WTC11 (cell line): ENCODE results near the gene AKIRIN2. TPM values are rescaled to one million over a fixed set of nuclear protein-coding genes. Genes with fewer than 3 reads are reported as not detected.

ENCODE experiments used
- ATAC-seq: fragments of 200-7000 bp; cut with Tn5 transposase; 2 replicates; pipeline ENCODE4 v1.10.0; 2021; ENCODE audit warnings: mild to moderate bottlenecking, moderate library complexity
- CTCF ChIA-PET: fragments of 300-600 bp; sonication (Branson Sonifier 250); formaldehyde crosslinking; loops from one replicate; lab custom pipeline; 2021; ENCODE audit warnings: antibody characterized with exemption; lab: Charles Lee
- POLR2A ChIA-PET: fragments of 350-600 bp; sonication (Branson Sonifier 250); formaldehyde crosslinking; loops from one replicate; lab custom pipeline; 2021; ENCODE audit warnings: antibody characterized with exemption; lab: Charles Lee
- DNase-seq: peaks from one replicate; pipeline ENCODE4 v3.0.0; 2021; ENCODE audit warnings: low spot score
- H3K27ac Mint-ChIP-seq: 2 replicates; pipeline ENCODE4 v1.8.0; 2021; ENCODE audit warnings: mixed read lengths
- H3K27me3 Mint-ChIP-seq: 2 replicates; pipeline ENCODE4 v1.8.0; 2021; ENCODE audit warnings: low read depth, mild to moderate bottlenecking, moderate library complexity, mixed read lengths
- H3K36me3 Mint-ChIP-seq: 2 replicates; pipeline ENCODE4 v1.8.0; 2021; ENCODE audit warnings: mixed read lengths
- H3K4me1 Mint-ChIP-seq: 2 replicates; pipeline ENCODE4 v1.8.0; 2022; ENCODE audit warnings: mixed read lengths
- H3K4me3 Mint-ChIP-seq: 2 replicates; pipeline ENCODE4 v1.8.0; 2021; ENCODE audit warnings: mild to moderate bottlenecking, moderate library complexity, mixed read lengths
- H3K9me3 Mint-ChIP-seq: 2 replicates; pipeline ENCODE4 v1.8.0; 2021; ENCODE audit warnings: mixed read lengths
- ATF2 ChIP-seq: sonication (generic); formaldehyde crosslinking; IDR thresholded peaks from 2 replicates; pipeline ENCODE4 v1.8.1; 2022; ENCODE audit warnings: low read depth, missing genetic modification reagents, borderline replicate concordance
- CTCF ChIP-seq: fragments of 200-600 bp; IDR thresholded peaks from 2 replicates; pipeline ENCODE4 v1.8.0; 2022; ENCODE audit warnings: antibody characterized with exemption
- E2F4 ChIP-seq: sonication (generic); formaldehyde crosslinking; IDR thresholded peaks from 2 replicates; pipeline ENCODE4 v1.8.1; 2022; ENCODE audit warnings: low read depth, mild to moderate bottlenecking, moderate library complexity, missing genetic modification reagents, borderline replicate concordance
- ERG ChIP-seq: fragments of 250-450 bp; sonication (Bioruptor Pico); IDR thresholded peaks from 2 replicates; pipeline ENCODE4 v1.8.0; 2021; ENCODE audit warnings: mild to moderate bottlenecking
- ETV6 ChIP-seq: sonication (generic); formaldehyde crosslinking; IDR thresholded peaks from 2 replicates; pipeline ENCODE4 v1.8.1; 2022; ENCODE audit warnings: mild to moderate bottlenecking, missing genetic modification reagents
- GRHL2 ChIP-seq: fragments of 250-450 bp; sonication (Bioruptor Pico); IDR thresholded peaks from 2 replicates; pipeline ENCODE4 v1.8.0; 2022; ENCODE audit warnings: mild to moderate bottlenecking, moderate library complexity; ENCODE audit not compliant: insufficient replicate concordance, severe bottlenecking
- HMGXB4 ChIP-seq: sonication (generic); formaldehyde crosslinking; IDR thresholded peaks from 2 replicates; pipeline ENCODE4 v1.8.1; 2023; ENCODE audit warnings: mild to moderate bottlenecking, moderate library complexity, missing genetic modification reagents
- IRF2 ChIP-seq: sonication (generic); formaldehyde crosslinking; IDR thresholded peaks from 2 replicates; pipeline ENCODE4 v1.8.0; 2022; ENCODE audit warnings: low read depth, missing genetic modification reagents, borderline replicate concordance
- JUN ChIP-seq: sonication (generic); formaldehyde crosslinking; IDR thresholded peaks from 2 replicates; pipeline ENCODE4 v1.8.0; 2023; ENCODE audit warnings: mild to moderate bottlenecking, missing genetic modification reagents
- KAT7 ChIP-seq: sonication (generic); formaldehyde crosslinking; IDR thresholded peaks from 2 replicates; pipeline ENCODE4 v1.8.1; 2023; ENCODE audit warnings: missing genetic modification reagents, mild to moderate bottlenecking, borderline replicate concordance
- NFATC4 ChIP-seq: fragments of 250-450 bp; sonication (Bioruptor Pico); IDR thresholded peaks from 2 replicates; pipeline ENCODE4 v1.9.0; 2021; ENCODE audit warnings: mild to moderate bottlenecking
- OVOL2 ChIP-seq: fragments of 250-450 bp; sonication (Bioruptor Pico); IDR thresholded peaks from 2 replicates; pipeline ENCODE4 v1.9.0; 2021; ENCODE audit warnings: mild to moderate bottlenecking, borderline replicate concordance
- PRRX2 ChIP-seq: fragments of 250-450 bp; sonication (Bioruptor Pico); IDR thresholded peaks from 2 replicates; pipeline ENCODE4 v1.8.0; 2021; ENCODE audit warnings: mild to moderate bottlenecking
- SP1 ChIP-seq: sonication (generic); formaldehyde crosslinking; conservative IDR thresholded peaks from 2 replicates; pipeline ENCODE4 v1.8.1; 2022; ENCODE audit warnings: missing genetic modification reagents
- STAT6 ChIP-seq: sonication (generic); formaldehyde crosslinking; conservative IDR thresholded peaks from 2 replicates; pipeline ENCODE4 v1.8.1; 2023; ENCODE audit warnings: mild to moderate bottlenecking, low read depth, missing genetic modification reagents, moderate library complexity
- TCF7 ChIP-seq: sonication (generic); formaldehyde crosslinking; IDR thresholded peaks from 2 replicates; pipeline ENCODE4 v1.8.0; 2022; ENCODE audit warnings: mild to moderate bottlenecking, low read depth, missing genetic modification reagents, moderate library complexity
- TEAD1 ChIP-seq: sonication (generic); formaldehyde crosslinking; IDR thresholded peaks from 2 replicates; pipeline ENCODE4 v1.8.0; 2022; ENCODE audit warnings: mild to moderate bottlenecking, missing genetic modification reagents
- ZBTB43 ChIP-seq: sonication (generic); formaldehyde crosslinking; IDR thresholded peaks from 2 replicates; pipeline ENCODE4 v1.8.1; 2023; ENCODE audit warnings: mild to moderate bottlenecking, missing genetic modification reagents
- ZNF232 ChIP-seq: sonication (generic); formaldehyde crosslinking; IDR thresholded peaks from 2 replicates; pipeline ENCODE4 v1.8.0; 2022; ENCODE audit warnings: mild to moderate bottlenecking, missing genetic modification reagents
- total RNA-seq: library from RNA; stranded (reverse); gene quantifications from 3 replicates; pipeline ENCODE4 v1.2.3, GENCODE V29; 2021

The AKIRIN2 gene
- total RNA-seq, 1 experiment from 2014 or later: 90.2 TPM

GRCh38 chr6:87743454-87743853 lies 41.4 kb upstream of the AKIRIN2 start:
- Mint-ChIP-seq H3K4me3 (no peak overlapping the region), H3K27me3 (no peaks in the 10 kb centered on the region), H3K4me1 (no peaks in the 10 kb centered on the region)
- TF ChIP-seq E2F4 (CRISPR knock-in tag) (no peak), ETV6 (CRISPR knock-in tag) (no peak), ZNF232 (no peak), OVOL2 (CRISPR knock-in tag) (no peak), KAT7 (CRISPR knock-in tag) (no peak), IRF2 (no peak), STAT6 (CRISPR knock-in tag) (no peak), GRHL2 (CRISPR knock-in tag) (no peak), ERG (CRISPR knock-in tag) (no peak), JUN (CRISPR knock-in tag) (no peak), TEAD1 (CRISPR knock-in tag) (no peak), TCF7 (CRISPR knock-in tag) (no peak), CTCF (no peak), ATF2 (no peak), SP1 (CRISPR knock-in tag) (no peak), PRRX2 (no peak), ZBTB43 (CRISPR knock-in tag) (no peak), HMGXB4 (no peak), NFATC4 (CRISPR knock-in tag) (no peak)
- TF ChIP-seq, all 79 proteins: peak for 0
- H3K27ac Mint-ChIP-seq: no peak overlapping the region
- ATAC-seq (no peak), DNase-seq (no peak)
- ChIA-PET POLR2A (no interaction called here), CTCF (no interaction called here)
- no peaks in the 10 kb centered on the region for H3K36me3 Mint-ChIP-seq
- H3K9me3 Mint-ChIP-seq: no peaks in the 10 kb centered on the region
